LNCAP (cell line): ENCODE results near the gene GSTM4.

Source experiments
- TF ChIP-seq, protein P1 (sequence below): fragments of 450-650 bp; IDR thresholded peaks from 2 replicates; pipeline ENCODE4 v1.5.1; 2017; ENCODE audit warnings: mild to moderate bottlenecking

The GSTM4 gene

DNA sequence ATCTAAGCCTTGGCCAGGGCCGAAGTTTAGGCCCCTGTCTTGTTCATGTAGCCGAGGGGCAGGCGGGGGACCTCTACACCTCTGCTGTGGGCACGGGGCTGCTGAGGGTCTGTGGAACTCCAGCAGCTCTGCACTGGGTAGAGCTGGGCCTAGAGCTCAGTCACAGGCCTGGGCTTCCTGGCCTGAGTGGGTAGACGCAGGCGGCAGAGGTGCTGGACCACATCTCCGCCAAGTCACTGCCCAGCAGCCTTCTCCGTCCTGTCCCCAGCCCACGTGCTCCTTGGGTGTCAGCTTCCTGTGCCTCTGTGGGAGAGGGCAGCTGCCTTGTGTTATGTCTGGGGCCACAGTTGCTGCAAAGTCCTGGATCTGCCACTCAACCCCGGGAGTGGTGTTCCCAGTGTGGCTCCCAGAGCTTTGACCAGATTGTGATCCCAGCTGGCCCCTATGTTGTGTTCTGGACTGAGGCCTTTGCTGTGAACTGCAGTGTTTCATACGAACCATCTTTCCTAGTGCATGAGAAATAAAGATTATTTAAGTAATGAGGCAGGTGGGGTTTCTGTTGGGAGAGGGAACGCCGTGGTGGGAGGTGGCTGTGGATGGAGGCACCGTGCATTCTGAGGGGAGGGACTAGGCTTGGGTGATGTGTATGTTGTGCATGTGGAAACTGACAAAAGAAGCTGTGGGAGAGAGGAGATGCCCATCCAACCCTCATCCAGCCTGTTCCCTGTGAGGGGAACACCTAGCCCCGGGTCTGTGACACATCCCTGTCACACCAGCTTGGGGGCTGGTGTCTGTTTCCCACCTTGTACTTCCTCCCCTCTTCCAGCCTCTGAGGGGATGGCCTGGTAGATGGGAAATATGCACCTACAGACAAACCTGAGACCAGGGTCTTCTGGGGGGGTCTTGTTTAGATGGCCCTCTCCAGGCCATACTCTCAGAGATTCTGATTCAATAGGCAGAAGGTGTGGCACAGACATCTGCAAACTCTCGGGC is 24.1 kb upstream of the GSTM4 start:
- TF ChIP-seq, protein P1, sequence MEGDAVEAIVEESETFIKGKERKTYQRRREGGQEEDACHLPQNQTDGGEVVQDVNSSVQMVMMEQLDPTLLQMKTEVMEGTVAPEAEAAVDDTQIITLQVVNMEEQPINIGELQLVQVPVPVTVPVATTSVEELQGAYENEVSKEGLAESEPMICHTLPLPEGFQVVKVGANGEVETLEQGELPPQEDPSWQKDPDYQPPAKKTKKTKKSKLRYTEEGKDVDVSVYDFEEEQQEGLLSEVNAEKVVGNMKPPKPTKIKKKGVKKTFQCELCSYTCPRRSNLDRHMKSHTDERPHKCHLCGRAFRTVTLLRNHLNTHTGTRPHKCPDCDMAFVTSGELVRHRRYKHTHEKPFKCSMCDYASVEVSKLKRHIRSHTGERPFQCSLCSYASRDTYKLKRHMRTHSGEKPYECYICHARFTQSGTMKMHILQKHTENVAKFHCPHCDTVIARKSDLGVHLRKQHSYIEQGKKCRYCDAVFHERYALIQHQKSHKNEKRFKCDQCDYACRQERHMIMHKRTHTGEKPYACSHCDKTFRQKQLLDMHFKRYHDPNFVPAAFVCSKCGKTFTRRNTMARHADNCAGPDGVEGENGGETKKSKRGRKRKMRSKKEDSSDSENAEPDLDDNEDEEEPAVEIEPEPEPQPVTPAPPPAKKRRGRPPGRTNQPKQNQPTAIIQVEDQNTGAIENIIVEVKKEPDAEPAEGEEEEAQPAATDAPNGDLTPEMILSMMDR: no peak

DNA sequence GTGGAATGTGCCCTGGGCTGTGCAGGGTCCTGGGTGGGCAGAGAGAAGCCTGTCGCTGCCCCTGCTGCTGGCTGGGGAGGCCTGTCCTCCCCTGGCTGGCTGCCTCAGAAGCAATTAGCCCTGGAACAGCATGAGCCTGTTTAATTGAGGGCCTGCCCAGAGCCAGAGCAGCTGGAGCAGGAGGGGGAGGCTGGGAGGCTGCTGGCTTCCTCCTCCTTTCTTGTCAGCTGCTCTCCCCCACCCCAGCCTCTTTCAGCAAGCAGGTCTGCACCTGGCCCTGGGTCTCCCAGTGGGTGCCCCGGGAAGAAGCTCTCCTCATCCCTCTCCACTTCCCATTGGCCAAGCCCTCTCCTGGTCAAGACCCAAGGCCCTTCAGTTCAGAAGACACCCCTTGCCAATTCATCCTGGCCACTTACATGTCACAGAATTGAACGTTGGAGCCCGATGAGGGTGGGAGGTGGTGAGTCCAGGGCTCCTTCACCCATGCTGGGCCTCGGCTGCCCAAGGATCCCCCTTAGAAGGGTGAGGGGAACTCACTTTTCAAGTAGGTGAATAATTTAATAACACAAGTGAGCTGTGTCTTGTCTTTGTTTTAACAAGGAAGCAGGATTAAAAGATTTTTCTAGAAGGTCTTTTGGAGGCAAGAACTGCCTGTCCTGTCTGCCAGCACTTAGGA is 23.1 kb upstream of the GSTM4 start:
- TF ChIP-seq, protein P1: no peak

DNA sequence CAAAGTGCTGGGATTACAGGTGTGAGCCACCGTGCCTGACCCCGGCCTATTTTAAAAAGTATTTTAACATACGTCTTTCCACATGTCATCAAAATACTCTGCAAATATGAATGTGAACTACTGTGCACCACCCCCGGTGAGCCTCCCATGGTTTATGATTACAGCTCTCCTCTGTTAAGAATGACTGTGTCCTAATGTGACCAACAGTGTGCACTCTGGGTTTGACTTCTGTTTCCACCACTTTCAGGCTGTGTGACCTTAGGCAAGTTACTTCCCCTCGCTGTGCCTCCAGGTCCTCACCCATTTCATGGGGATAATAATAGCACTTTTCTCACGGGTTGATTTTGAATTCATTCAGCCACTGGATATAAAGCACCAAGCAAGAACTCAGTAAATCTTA is 21.6 kb upstream of the GSTM4 start:
- TF ChIP-seq, protein P1: no peak

DNA sequence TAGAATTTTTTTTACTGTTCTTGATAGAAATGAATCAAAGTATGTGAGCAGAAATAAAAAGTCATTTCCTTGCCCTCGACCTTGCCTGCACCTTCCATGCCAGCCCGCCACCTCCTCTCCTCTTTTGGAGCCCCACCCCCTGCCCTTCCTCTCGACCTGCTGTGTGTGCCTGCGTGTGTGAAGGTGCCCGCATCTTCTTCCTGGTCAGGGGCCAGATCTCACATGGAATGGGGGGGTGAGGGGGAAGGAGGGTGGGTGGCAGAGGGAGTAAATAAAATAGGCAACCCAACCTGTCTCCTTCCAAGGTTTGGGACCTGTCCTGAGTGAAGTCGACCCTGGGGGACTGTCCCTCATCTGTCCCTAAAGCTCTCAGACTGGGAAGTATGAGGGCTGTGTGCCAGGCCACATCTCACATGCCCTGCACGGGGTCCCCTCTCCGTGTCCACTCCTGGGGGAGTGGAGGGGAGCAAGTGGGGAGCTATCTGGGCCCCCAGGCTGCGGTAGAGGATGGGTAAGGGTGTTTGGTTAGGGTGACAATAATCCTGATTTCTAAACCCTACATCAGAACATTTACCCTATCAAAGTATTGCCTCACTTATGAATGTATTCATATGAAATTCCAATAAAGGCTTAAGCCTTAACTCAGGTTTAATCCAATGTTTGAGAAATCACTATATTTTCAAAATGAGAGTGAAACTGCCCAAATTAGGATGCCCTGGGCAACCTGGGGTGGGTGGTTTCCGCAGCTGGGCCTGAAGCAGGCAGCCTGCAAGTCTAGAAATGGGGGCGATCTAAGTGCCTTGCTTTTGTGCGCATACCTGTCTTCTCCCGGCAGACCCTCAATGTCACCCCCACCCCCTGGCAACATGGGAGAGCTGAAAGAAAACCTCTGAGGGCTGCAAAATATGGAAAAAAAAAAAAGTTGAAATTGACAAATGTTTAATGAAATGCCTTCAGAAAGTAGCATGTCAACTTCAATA is 20.8 kb upstream of the GSTM4 start:
- TF ChIP-seq, protein P1: no peak

DNA sequence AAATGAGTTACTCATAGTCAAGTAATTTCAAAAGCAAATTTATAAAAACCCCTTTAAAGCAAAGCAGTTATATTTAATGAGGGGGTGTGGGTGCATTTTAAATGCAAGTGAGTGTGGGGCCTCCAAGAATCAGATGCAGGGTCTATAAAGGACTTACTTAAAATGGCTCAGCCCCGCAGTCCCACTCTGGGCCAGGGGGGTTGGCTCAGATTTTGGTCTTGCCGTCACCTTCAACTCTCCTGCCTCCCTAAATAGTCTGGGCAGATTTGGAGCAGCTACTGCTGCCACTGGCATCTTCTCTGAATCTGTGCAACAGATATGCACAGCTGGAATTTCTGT is 20.1 kb upstream of the GSTM4 start:
- TF ChIP-seq, protein P1: no peak

DNA sequence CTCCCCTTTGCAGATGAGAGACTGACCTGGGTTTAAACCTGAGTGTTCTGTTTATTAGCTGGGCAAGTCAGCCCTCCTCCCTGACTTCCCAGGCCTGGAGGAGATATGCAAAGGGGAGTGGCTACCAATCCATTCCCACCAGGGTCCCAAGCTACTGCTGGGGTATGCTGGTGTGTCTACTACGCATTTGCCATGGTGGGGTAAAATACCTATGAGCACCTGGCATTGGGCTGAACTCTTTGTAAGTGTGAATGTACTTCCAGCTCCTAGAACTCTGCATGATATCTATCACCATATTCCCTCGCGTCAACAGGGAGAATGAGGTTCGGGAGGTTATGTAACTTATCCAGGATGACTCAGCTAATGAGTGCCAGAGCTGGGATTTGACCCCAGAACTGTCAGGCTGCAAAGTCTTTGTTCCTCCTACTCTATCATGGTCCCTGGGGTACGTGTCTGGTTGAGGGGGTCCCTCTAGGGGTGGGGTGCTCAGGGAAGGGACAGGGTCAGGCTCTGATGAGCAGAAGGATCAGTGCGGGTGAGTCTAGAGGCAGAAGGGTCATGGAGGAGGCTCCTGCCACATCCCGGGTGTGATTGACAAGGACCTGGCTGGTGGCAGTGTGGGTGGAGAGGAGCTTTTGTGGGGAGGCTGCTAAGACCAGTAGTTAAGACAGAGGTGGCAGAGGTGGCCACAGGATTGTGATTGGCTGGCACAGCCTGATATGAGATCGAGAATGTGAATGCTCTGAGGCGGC is 19.5 kb upstream of the GSTM4 start:
- TF ChIP-seq, protein P1: no peak
